HEK293T (cell line): ENCODE results near the gene CHIT1.

Source experiments
- CTCF ChIA-PET: fragments of 350-600 bp; formaldehyde crosslinking; extraction: SDS; loops from one replicate; lab custom pipeline; 2021; ENCODE audit warnings: antibody characterized with exemption, inconsistent platforms; lab: Yijun Ruan, JAX
- POLR2A ChIA-PET: fragments of 350-600 bp; formaldehyde crosslinking; extraction: SDS; loops from one replicate; lab custom pipeline; 2020; ENCODE audit warnings: antibody characterized with exemption, inconsistent platforms; lab: Yijun Ruan, JAX
- DNase-seq: peaks from one replicate; pipeline ENCODE4 v3.0.0; 2012; ENCODE audit warnings: mixed read lengths; ENCODE audit errors: extremely low spot score
- ARNT ChIP-seq: fragments of 450-650 bp; IDR thresholded peaks from 2 replicates; pipeline ENCODE4 v1.6.1; 2017; ENCODE audit warnings: mild to moderate bottlenecking
- BHLHE40 ChIP-seq: fragments of 450-650 bp; IDR thresholded peaks from 2 replicates; pipeline ENCODE4 v1.6.1; 2016; ENCODE audit warnings: mild to moderate bottlenecking, moderate library complexity, borderline replicate concordance
- CTBP1 ChIP-seq: fragments of 450-650 bp; IDR thresholded peaks from 2 replicates; pipeline ENCODE4 v1.6.1; 2016; ENCODE audit warnings: borderline replicate concordance
- ELF4 ChIP-seq: fragments of 450-650 bp; IDR thresholded peaks from 2 replicates; pipeline ENCODE4 v1.6.1; 2017; ENCODE audit warnings: antibody characterized with exemption
- FOXA1 ChIP-seq: fragments of 450-650 bp; IDR thresholded peaks from 2 replicates; pipeline ENCODE4 v1.6.1; 2016; ENCODE audit warnings: mild to moderate bottlenecking
- FOXK2 ChIP-seq: fragments of 450-650 bp; IDR thresholded peaks from 2 replicates; pipeline ENCODE4 v1.6.1; 2016; ENCODE audit warnings: mild to moderate bottlenecking
- FOXM1 ChIP-seq: fragments of 450-650 bp; IDR thresholded peaks from 2 replicates; pipeline ENCODE4 v1.6.1; 2017; ENCODE audit warnings: mild to moderate bottlenecking, borderline replicate concordance
- HDGF ChIP-seq: fragments of 450-650 bp; IDR thresholded peaks from 2 replicates; pipeline ENCODE4 v1.6.1; 2017; ENCODE audit warnings: antibody characterized with exemption, borderline replicate concordance
- L3MBTL2 ChIP-seq: fragments of 450-650 bp; conservative IDR thresholded peaks from 2 replicates; pipeline ENCODE4 v1.6.1; 2016; ENCODE audit warnings: mild to moderate bottlenecking
- LEF1 ChIP-seq: fragments of 450-650 bp; IDR thresholded peaks from 2 replicates; pipeline ENCODE4 v1.6.1; 2017; ENCODE audit warnings: mild to moderate bottlenecking, borderline replicate concordance
- NFRKB ChIP-seq: fragments of 450-650 bp; IDR thresholded peaks from 2 replicates; pipeline ENCODE4 v1.6.1; 2016; ENCODE audit warnings: mild to moderate bottlenecking, moderate library complexity
- PKNOX1 ChIP-seq: fragments of 450-650 bp; IDR thresholded peaks from 2 replicates; pipeline ENCODE4 v1.6.1; 2016
- SP1 ChIP-seq: fragments of 450-650 bp; IDR thresholded peaks from 2 replicates; pipeline ENCODE4 v1.6.1; 2017
- SUZ12 ChIP-seq: fragments of 450-650 bp; IDR thresholded peaks from 2 replicates; pipeline ENCODE4 v1.6.1; 2016; ENCODE audit warnings: mild to moderate bottlenecking
- TARDBP ChIP-seq: fragments of 450-650 bp; IDR thresholded peaks from 2 replicates; pipeline ENCODE4 v1.6.1; 2016
- ZNF384 ChIP-seq: fragments of 450-650 bp; IDR thresholded peaks from 2 replicates; pipeline ENCODE4 v1.6.1; 2016

Gene CHIT1

GRCh38 chr1:203182387-203182953 is 47.0 kb downstream of the CHIT1 start:
- POLR2A ChIA-PET = no interaction called here

GRCh38 chr1:203181586-203182386 is 47.7 kb downstream of the CHIT1 start:
- TF ChIP-seq LEF1 (no peak), CTBP1 (no peak), ZNF384 (no peak), HDGF (no peak), FOXA1 (no peak)
- DNase-seq = no peak
- POLR2A ChIA-PET = no interaction called here
- CTCF ChIA-PET = interaction anchor here (1.3 kb wide), 1 partner anchor 10 kb away, joined by 4 read pairs; no protein-coding TSS in a partner anchor

More at GRCh38 chr1:203182387-203182953, 47.0 kb downstream of the CHIT1 start:
- CTCF ChIA-PET = no interaction called here
- TF ChIP-seq BHLHE40 (no peak), NFRKB (no peak), TARDBP (no peak), LEF1 (no peak), SP1 (no peak), ELF4 (no peak), ZNF384 (no peak), FOXA1 (no peak), PKNOX1 (no peak), FOXK2 (no peak), L3MBTL2 (no peak), HDGF (no peak)
- DNase-seq = no peak

- POLR2A ChIA-PET = no interaction called here
- DNase-seq = no peak
- CTCF ChIA-PET = interaction anchor here (1.3 kb wide), 1 partner anchor 9 kb away, joined by 4 read pairs; no protein-coding TSS in a partner anchor
- TF ChIP-seq SUZ12 (no peak), PKNOX1 (no peak), SP1 (no peak), ELF4 (no peak), L3MBTL2 (no peak), LEF1 (no peak), NFRKB (no peak), FOXM1 (no peak), CTBP1 (no peak), BHLHE40 (no peak), FOXK2 (no peak), FOXA1 (no peak), ZNF384 (no peak), ARNT (no peak), TARDBP (no peak), HDGF (no peak)
Measured at GRCh38 chr1:203180611-203181330, 48.7 kb downstream of the CHIT1 start.

GRCh38 chr1:203179667-203180005 is 49.8 kb downstream of the CHIT1 start:
- ChIA-PET POLR2A (no interaction called here), CTCF (no interaction called here)
- no peak for DNase-seq
- TF ChIP-seq L3MBTL2 (no peak), NFRKB (no peak), SP1 (no peak), PKNOX1 (no peak), LEF1 (no peak), FOXA1 (no peak), FOXM1 (no peak), TARDBP (no peak), CTBP1 (no peak), BHLHE40 (no peak), SUZ12 (no peak)

- no peak for TF ChIP-seq SP1
- no peak for TF ChIP-seq TARDBP
- TF ChIP-seq FOXK2 = no peak
- no peak for TF ChIP-seq ZNF384
- no peak for TF ChIP-seq SUZ12
- no peak for TF ChIP-seq PKNOX1
- no peak for TF ChIP-seq FOXM1
- TF ChIP-seq LEF1 = no peak
- no peak for TF ChIP-seq NFRKB
- TF ChIP-seq ARNT = no peak
- TF ChIP-seq L3MBTL2 = no peak
- TF ChIP-seq HDGF = no peak
- no peak for TF ChIP-seq FOXA1
- no peak for TF ChIP-seq BHLHE40
- TF ChIP-seq CTBP1 = no peak
- TF ChIP-seq ELF4 = no peak
- ChIA-PET CTCF (no interaction called here), POLR2A (no interaction called here)
- no peak for DNase-seq
Measured at GRCh38 chr1:203178821-203179666, 50.4 kb downstream of the CHIT1 start.
